ENCODE measurements around the gene RABGGTA.
A peak's percentile ranks its signal among the peaks of the same experiment; 100 is the strongest.
"Not testable (repeated sequence)": the region's sequence is repeated elsewhere in the genome, so short reads cannot be mapped to it uniquely, and the experiment has no call there.

RABGGTA gene

DNA sequence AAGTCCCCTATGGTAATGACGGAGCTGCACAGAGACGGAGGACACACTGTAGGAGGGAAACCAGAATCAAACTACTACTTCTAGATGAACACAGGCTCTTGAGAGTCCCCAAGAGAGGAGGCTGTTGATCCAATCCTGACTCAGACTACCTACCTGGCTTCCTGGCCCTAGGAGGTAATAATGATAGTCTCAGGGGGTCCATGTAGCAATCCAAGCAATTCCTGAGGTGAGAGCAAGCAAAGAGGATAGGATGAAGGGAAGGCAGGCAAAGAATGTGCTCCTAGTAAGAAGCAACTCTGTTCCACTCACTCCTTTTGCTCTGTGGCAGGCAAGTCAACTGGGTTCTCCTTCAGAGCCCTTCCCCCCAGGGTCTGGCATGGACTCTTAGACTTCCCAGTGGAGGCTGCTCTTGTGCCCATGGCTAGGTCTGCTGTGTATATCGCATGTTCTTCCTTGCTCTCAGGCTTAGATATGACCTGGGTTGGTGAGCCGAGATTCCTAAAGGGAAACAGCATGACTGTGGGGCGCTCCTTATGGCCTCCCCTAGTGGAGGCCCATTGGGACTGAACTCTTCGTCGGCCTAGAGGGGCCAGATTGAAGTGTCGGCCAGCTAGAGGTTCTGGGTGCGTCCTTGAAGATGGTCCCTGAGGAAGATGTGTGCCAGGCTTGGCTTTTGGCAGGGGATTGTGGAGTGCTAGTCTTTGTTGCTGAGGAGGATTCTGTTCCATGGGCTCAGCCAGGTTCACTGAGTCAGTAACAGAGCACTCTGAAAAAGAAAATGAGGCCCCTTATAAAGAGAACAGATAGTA is 31.1 kb downstream of the RABGGTA start:
- no peak for DNase-seq (ENCODE audit: low read depth)

- DNase-seq (ENCODE audit: low read depth) = no peak
These were observed 32.8 kb downstream of the RABGGTA start for GRCh38 chr14:24238527-24239037.

DNA sequence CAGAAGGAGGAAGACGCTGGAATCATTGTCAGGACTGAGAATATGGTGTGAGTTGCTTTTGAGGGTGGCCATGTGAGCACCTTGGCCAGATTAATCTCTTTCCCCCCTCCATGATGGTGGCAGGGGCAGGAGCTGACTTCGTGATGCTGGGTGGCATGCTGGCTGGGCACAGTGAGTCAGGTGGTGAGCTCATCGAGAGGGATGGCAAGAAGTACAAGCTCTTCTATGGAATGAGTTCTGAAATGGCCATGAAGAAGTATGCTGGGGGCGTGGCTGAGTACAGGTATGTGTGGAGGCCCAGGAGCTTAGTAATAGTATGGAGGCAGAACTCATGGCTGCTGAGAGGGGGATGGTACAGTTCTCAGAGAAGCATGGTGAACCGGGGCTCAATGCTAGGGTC is 33.3 kb downstream of the RABGGTA start:
- no peak for DNase-seq (ENCODE audit: low read depth)

- DNase-seq (ENCODE audit: low read depth) = no peak
These were observed 33.9 kb downstream of the RABGGTA start for GRCh38 chr14:24237463-24237955.

DNA sequence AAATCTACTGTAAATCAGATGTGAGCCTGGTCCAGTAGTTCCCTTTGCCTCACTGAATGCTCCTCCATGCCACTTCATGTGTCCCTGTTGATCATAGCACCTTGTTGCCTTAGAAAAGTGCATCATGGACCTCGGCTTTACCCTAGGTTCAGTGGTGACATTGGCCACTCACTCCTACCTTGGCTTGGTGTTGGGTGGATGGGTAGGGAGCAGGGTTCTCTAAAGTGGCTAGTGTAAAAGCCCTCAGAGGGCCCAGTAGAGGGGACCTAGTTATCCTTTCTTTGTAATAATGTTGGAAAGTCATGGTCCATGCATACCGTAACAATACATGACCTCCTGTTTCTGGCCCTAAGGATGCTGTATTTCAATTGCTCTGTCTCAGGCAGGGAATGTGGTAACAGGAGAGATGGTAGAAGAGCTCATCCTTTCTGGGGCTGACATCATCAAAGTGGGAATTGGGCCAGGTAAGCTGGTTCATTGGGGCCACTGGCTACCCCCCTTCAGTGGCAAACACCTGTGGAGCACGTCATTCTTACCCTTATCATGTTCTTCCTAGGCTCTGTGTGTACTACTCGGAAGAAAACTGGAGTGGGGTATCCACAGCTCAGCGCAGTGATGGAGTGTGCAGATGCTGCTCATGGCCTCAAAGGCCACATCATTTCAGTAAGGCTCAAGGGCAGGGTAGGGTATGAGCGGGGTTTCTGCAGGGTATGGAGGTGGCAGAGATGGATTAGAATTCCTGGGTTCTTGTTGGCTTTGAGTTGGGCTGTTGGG is 34.5 kb downstream of the RABGGTA start:
- DNase-seq (ENCODE audit: low read depth) = no peak

- DNase-seq (ENCODE audit: low read depth) = no peak
These were observed 35.4 kb downstream of the RABGGTA start for GRCh38 chr14:24235804-24236688.

- no peak for DNase-seq (ENCODE audit: low read depth)
These were observed 37.0 kb downstream of the RABGGTA start for GRCh38 chr14:24234095-24235005.

DNA sequence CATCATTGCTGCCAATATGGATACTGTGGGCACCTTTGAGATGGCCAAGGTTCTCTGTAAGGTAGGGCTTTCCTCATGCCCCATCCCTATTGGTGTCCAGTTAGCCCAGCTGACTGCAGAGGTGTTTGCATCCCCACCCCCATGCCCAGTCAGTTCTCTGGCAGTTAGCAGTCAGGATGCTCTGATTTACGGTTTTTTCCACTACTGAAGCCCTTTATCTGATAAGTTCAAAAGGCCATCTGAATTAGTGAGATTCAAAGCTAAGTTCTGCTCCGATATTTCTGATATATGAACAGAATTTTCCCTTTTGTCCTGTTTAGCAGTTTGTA is 37.9 kb downstream of the RABGGTA start:
- DNase-seq (ENCODE audit: low read depth) = no peak

- no peak for DNase-seq (ENCODE audit: low read depth)
These were observed 38.5 kb downstream of the RABGGTA start, which contains the start of gene GMPR2 for GRCh38 chr14:24232645-24233537. Gene GMPR2 (plus strand): TSS chr14:24232929. CDS start chr14:24233254, 325 bp downstream.

GRCh38 chr14:24232121-24232644 is 39.2 kb downstream of the RABGGTA start, which contains the start of gene NEDD8:
Gene NEDD8 (minus strand): TSS chr14:24232367. CDS start chr14:24232267, 100 bp downstream.
- peak; percentile 95 for DNase-seq (ENCODE audit: low read depth)

GRCh38 chr14:24231263-24232120 is 39.9 kb downstream of the RABGGTA start:
- no peak for DNase-seq (ENCODE audit: low read depth)

DNA sequence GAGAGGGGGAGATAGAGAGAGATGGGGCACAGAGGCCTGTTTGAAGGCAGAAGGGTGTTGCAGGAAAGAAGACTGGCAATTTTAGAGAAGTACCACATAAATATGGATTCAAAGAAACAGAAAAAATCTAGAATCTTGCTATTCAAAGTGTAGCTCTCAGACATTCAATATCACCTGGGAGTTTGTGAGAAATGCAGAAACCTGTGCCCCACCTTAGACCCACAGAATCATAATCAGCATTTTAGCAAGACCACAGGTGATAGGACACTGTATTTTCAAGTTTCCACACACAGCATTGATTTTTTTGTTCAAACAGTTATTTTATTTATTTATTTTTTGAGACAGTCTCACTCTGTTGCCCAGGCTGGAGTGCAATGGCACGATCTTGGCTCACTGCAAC is 42.5 kb downstream of the RABGGTA start:
- no peak for DNase-seq (ENCODE audit: low read depth)

- no peak for DNase-seq (ENCODE audit: low read depth)
These were observed 44.9 kb downstream of the RABGGTA start for GRCh38 chr14:24226473-24226872.

DNA sequence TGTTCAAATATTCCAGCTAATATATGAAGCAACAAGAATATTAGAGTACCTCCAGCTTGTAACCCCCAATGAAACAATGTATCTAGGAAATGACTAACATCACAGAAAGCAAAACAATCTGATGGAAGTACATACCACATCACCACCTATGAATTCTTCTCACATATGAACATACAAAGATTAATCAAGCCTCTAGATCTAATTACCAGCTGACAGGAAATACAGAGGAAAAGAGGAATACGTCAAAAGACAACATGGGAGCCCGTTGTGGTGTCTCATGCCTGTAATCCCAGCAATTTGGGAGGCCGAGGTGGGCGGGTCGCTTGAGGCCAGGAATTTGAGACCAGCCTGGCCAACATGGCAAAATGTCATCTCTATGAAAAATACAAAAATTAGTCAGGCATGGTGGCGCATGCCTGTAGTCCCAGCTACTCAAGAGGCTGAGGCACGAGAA is 46.8 kb downstream of the RABGGTA start:
- peak; percentile 85 for DNase-seq (ENCODE audit: low read depth)

DNA sequence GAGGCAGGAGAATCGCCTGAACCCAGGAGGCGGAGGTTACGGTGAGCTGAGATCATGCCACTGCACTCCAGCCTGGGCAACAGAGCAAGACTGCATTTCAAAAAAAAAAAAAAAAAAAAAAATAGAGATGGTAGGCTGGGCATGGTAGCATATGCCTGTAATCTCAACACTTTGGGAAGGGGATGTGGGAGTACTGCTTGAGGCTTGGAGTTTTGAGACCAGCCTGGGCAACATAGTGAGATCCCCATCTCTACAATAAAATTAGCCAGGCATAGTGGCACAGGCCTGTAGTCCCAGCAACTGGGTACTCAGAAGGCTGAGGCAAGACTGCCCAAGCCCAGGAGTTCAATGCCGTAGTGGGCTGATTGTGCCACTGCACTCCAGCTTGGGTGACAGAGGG is 48.4 kb downstream of the RABGGTA start:
- not testable (repeated sequence) for DNase-seq (ENCODE audit: low read depth)

DNA sequence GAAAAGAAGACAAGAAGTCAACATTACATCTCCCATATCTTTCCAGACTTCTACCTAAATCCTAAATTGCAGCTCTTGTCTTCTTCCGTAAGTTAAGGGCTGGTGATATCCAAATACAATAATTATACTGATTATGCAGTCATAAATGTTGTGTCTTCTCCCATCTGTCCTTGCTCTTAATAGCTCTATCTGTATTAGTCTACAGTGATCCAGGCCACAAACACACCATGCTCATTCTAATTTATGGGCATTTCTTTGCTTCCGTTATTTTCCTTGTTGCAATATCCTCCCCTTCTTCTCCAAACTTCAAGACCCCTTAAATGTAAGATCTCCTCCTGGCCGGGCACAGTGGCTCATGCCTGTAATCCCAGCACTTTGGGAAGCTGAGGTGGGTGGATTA is 51.9 kb downstream of the RABGGTA start:
- DNase-seq (ENCODE audit: low read depth) = no peak

- DNase-seq (ENCODE audit: low read depth) = no peak
These were observed 52.3 kb downstream of the RABGGTA start for GRCh38 chr14:24219080-24219479.

GRCh38 chr14:24216876-24217275 is 54.5 kb downstream of the RABGGTA start:
- not testable (repeated sequence) for DNase-seq (ENCODE audit: low read depth)

Data from GM04503 (cell line).